GM12892 (cell line): ENCODE data around the gene STEAP2.

Experiments
- POLR2A ChIP-seq: IDR thresholded peaks from 2 replicates; pipeline ENCODE4 v1.6.1; 2011; ENCODE audit warnings: low read depth, low read length, control low read depth
- POLR2AphosphoS5 ChIP-seq: IDR thresholded peaks from 2 replicates; pipeline ENCODE4 v1.6.1; 2011; ENCODE audit warnings: low read depth, low read length, control low read depth
- TAF1 ChIP-seq: IDR thresholded peaks from 2 replicates; pipeline ENCODE4 v1.6.1; 2011; ENCODE audit warnings: low read depth, mild to moderate bottlenecking, control low read depth, low read length, borderline replicate concordance

GRCh38 chr7:90201500-90202195 lies 9.9 kb upstream of the STEAP2 start:
- TF ChIP-seq TAF1 (no peak), POLR2A (no peak), POLR2AphosphoS5 (no peak)
